HepG2 (cell line): ENCODE measurements around the gene TPRG1L. TPM values are rescaled to one million over a fixed set of nuclear protein-coding genes. Genes with fewer than 3 reads are reported as not detected.

Experiments
- ATAC-seq: fragments of 200-7000 bp; cut with Tn5 transposase; 3 replicates; pipeline ENCODE4 v1.9.1; 2020; ENCODE audit warnings: mild to moderate bottlenecking, moderate library complexity
- BruUV-seq: library from RNA; stranded (reverse); fragments of 400-500 nt; replicated peaks from 2 replicates; lab custom pipeline; 2021; lab: Mats Ljungman, UMichigan
- CTCF ChIA-PET: fragments of 300-600 bp; formaldehyde crosslinking; extraction: SDS; loops from one replicate; lab custom pipeline; 2021; ENCODE audit warnings: low total read pairs, inconsistent platforms, low intra/inter-chr PET ratio; lab: Yijun Ruan, JAX
- POLR2A ChIA-PET: fragments of 350-600 bp; sonication (Branson Sonifier 250); formaldehyde crosslinking; loops from one replicate; lab custom pipeline; 2020; ENCODE audit warnings: antibody characterized with exemption, inconsistent platforms; lab: Yijun Ruan, JAX
- DNase-seq: peaks from one replicate; pipeline ENCODE4 v3.0.0-alpha.2; 2015; ENCODE audit warnings: low spot score
- FAIRE-seq: peaks from 3 replicates; lab custom pipeline; 2011; peaks lifted over from hg19 to GRCh38; lab: Jason Lieb, UNC
- H2AFZ ChIP-seq: one replicate; pipeline ENCODE4 v1.6.1; 2011; ENCODE audit warnings: low read length, inconsistent platforms
- H3K27ac ChIP-seq: fragments of 300-600 bp; 3 replicates; pipeline ENCODE4 v1.8.0; 2011; ENCODE audit warnings: mixed run types, mild to moderate bottlenecking, mixed read lengths, low read length, inconsistent platforms; ENCODE audit not compliant: insufficient read depth; ENCODE audit errors: extremely low read length
- H3K27me3 ChIP-seq, 2 experiments: fragments of 200-600 bp in 1 of 2; 2 replicates in 1 of 2; 3 replicates in 1 of 2; pipeline versions ENCODE4 v1.6.0 to v1.8.0; 2011; ENCODE audit warnings: low read length in 2 of 2, mild to moderate bottlenecking in 2 of 2, moderate library complexity in 2 of 2, inconsistent platforms in 1 of 2; ENCODE audit not compliant: insufficient read depth in 2 of 2, control insufficient read depth in 1 of 2
- H3K36me3 ChIP-seq, 2 experiments: fragments of 200-600 bp in 1 of 2; replicated peaks in 1 of 2; 2 replicates in 1 of 2; 3 replicates in 1 of 2; pipeline versions ENCODE4 v1.5.1 to v1.8.0; 2011; ENCODE audit warnings: low read length in 2 of 2, inconsistent platforms in 1 of 2; ENCODE audit not compliant: insufficient read depth in 2 of 2, control insufficient read depth in 1 of 2
- H3K4me1 ChIP-seq: 2 replicates; pipeline ENCODE4 v1.5.1; 2012; ENCODE audit warnings: low read length, inconsistent platforms; ENCODE audit not compliant: insufficient read depth
- H3K4me2 ChIP-seq: 2 replicates; pipeline ENCODE4 v1.6.0; 2011; ENCODE audit warnings: low read depth, low read length, inconsistent platforms
- H3K4me3 ChIP-seq, 3 experiments: fragments of 200-600 bp in 1 of 3; sonication (generic), shearing (Covaris generic) in 1 of 3; replicated peaks in 1 of 3; 2 replicates each; pipeline ENCODE4 v1.5.1; 2011 to 2016; ENCODE audit warnings: low read length in 3 of 3, inconsistent platforms in 2 of 3, low read depth in 2 of 3, mild to moderate bottlenecking in 2 of 3, control low read depth in 1 of 3, mixed read lengths in 1 of 3; ENCODE audit not compliant: insufficient read depth in 1 of 3
- H3K79me2 ChIP-seq: one replicate; pipeline ENCODE4 v1.6.1; 2011; ENCODE audit warnings: low read length, inconsistent platforms; ENCODE audit not compliant: insufficient read depth
- H3K9ac ChIP-seq: 2 replicates; pipeline ENCODE4 v1.6.0; 2011; ENCODE audit warnings: mild to moderate bottlenecking, low read depth, low read length, inconsistent platforms; ENCODE audit not compliant: insufficient read depth
- H3K9me3 ChIP-seq: 2 replicates; pipeline ENCODE4 v1.5.1; 2012; ENCODE audit warnings: mild to moderate bottlenecking, low read length
- H4K20me1 ChIP-seq: 2 replicates; pipeline ENCODE4 v1.6.0; 2011; ENCODE audit warnings: inconsistent platforms, mild to moderate bottlenecking, low read length, moderate library complexity; ENCODE audit not compliant: insufficient read depth
- JUND ChIP-seq: sonication (generic); formaldehyde crosslinking; IDR thresholded peaks from 2 replicates; pipeline ENCODE4 v1.8.0; 2022; ENCODE audit warnings: mild to moderate bottlenecking, missing genetic modification reagents
- ZNF407 ChIP-seq: sonication (generic); formaldehyde crosslinking; IDR thresholded peaks from one replicate; pipeline ENCODE4 v1.5.1; 2020; ENCODE audit warnings: mild to moderate bottlenecking, missing genetic modification reagents; ENCODE audit errors: not compliant biosample characterization
- ZNF501 ChIP-seq: sonication (generic); formaldehyde crosslinking; IDR thresholded peaks from 2 replicates; pipeline ENCODE4 v1.5.1; 2020; ENCODE audit warnings: mild to moderate bottlenecking, moderate library complexity, missing genetic modification reagents
- ZNF577 ChIP-seq: sonication (generic); formaldehyde crosslinking; IDR thresholded peaks from 2 replicates; pipeline ENCODE4 v1.4.0; 2020; ENCODE audit warnings: mild to moderate bottlenecking, low read depth, missing genetic modification reagents, borderline replicate concordance
- WGBS: methylation state at CpG from one replicate; pipeline ENCODE4 v1.1.6; 2017; ENCODE audit warnings: low lambda C conversion rate; 5-methylcytosine and 5-hydroxymethylcytosine counted together
- in situ Hi-C: cut with HindIII; loops from 2 replicates; pipeline ENCODE4 v1.10.0; 2017; ENCODE audit warnings: low pct_unique_long_range_greater_than_20kb; ENCODE audit not compliant: extremely low pct_ligation_motif_present
- intact Hi-C: fragments of 100-400 bp; cut with micrococcal nuclease; formaldehyde crosslinking; loops from one replicate; pipeline ENCODE4 v1.10.0; 2022; ENCODE audit not compliant: unreplicated experiment
- polyA plus RNA-seq, 8 experiments: library from polyadenylated mRNA; depleted of rRNA in 3 of 8; stranded (reverse) in 7 of 8; unstranded in 1 of 8; fragments of >200 nt; fragmentation: Illumina TruSeq in 4 of 8; extraction: Trizol in 4 of 8; gene quantifications; 2 replicates each; pipeline versions ENCODE4 v1.2.1 to v1.2.3, GENCODE V29; 2011 to 2016; ENCODE audit warnings: low read depth in 4 of 8, missing spikeins in 1 of 8, mixed read lengths in 1 of 8; ENCODE audit not compliant: insufficient read depth in 1 of 8
- total RNA-seq, 5 experiments: library from RNA; depleted of rRNA; stranded (reverse); fragments of >200 nt; fragmentation: Illumina TruSeq; extraction: Trizol; gene quantifications; 2 replicates each; pipeline ENCODE4 v1.2.3, GENCODE V29; 2016; ENCODE audit warnings: low read depth in 1 of 5

The TPRG1L gene
- total and polyA plus RNA-seq, 2 of the 13 experiments (the other 11 are each of a cell fraction or from before 2014, with no cell fraction given) = 21.3 to 37.4 TPM

- in situ Hi-C loops = no loop called here
Observed at GRCh38 chr1:3603156-3603555, 21.7 kb upstream of the TPRG1L start.

More at GRCh38 chr1:3603156-3603555, 21.7 kb upstream of the TPRG1L start:
- ATAC-seq = no peak
- Histone ChIP-seq H4K20me1 (0 out of 2 replicates have a peak, but pooled peaks cover 3% of the 10 kb centered on the region), H3K36me3 (no peaks in the 10 kb centered on the region), H2AFZ (no peak overlapping the region), H3K27ac (no peak overlapping the region), H3K9ac (no peak overlapping the region), H3K27me3 (peaks cover 20 to 97% of the 10 kb centered on the region in 2 experiments)
- no peak for FAIRE-seq
- ChIA-PET POLR2A (no interaction called here), CTCF (no interaction called here)
- BruUV-seq = no TSS peak
- no peak for DNase-seq
- no CpG with 5 or more reads among the region's 11 CpGs for WGBS
- intact Hi-C loops = no loop called here
- TF ChIP-seq ZNF407 (CRISPR knock-in tag) (no peak), ZNF501 (CRISPR knock-in tag) (no peak), JUND (CRISPR knock-in tag) (no peak), ZNF577 (CRISPR knock-in tag) (no peak)
- TF ChIP-seq, all 625 proteins: peak for 0
- Histone ChIP-seq H3K9me3 (no peaks in the 10 kb centered on the region), H3K4me2 (no peak overlapping the region), H3K4me1 (peaks cover 16% of the 10 kb centered on the region), H3K4me3 (no peak overlapping the region), H3K79me2 (no peaks in the 10 kb centered on the region)
